ENCODE data around the gene GABRD.

Gene GABRD

DNA sequence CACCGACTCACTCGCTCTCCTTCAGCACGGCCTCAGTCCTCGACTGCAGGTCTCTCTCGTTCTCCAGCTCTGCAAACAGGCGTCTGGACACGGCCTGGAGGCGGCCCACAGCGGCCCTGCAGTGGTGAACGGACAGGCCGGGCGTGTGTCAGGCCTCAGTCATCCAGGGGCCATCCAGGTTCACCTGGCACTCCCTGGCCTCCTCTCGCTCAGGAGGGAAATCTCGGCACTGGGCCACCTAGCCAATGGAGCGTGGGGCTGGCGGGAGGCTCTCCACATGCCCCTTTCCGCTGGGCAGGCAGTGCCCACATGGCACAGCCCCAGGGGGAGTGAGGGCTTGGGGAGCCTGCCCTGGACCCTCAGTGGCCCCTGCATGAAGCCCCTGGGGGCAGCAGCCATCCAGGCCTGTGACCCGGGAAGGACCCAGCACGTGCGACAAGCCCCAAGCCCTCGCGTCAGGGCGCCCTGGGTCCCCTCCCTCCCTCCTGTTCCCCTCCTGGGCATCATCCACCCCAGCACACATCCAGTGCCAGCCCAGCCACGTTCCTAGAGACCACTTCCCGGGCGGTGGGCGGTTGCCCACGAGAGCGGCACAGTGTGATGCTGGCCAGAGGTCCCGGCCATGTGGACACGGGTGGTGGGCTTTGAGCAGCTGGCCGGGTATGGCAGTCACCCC, 33.6 kb upstream of the GABRD start:
- DNase-seq (ENCODE audit: low read depth), result no peak

DNA sequence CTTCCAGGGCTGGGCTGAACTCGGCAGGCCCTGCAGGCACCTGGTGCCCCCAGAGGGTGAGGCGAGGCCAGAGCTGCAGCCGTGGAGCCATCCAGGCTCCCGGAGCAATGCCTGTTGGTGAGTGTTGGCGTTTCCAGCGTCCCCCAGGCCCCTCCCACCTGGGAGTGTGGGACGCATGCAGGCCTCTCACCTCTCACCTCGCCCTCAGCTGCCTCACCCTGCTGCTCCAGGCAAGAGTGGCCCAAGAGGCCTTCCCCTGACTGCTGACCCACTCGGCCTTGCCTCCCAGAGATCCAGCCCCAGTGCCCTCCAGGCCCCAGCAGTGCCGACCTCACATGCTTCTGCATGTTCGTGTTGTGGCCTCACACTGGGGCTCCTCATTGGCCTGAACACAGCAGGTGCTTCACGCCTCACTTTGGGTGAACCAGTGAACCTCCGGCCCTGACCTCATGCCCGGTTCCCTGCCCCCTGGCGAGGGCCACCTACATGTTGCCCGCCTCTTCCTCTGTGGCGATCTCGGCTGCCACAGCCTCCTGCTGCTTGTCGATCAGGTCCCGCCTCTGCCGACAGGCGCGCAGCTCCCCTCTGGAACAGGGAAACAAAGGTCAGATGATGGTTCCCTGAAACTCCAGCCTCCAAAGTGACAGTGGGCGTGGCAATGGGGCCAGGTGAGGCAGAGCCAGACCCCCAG, 32.5 kb upstream of the GABRD start:
- no peak for DNase-seq (ENCODE audit: low read depth)

DNA sequence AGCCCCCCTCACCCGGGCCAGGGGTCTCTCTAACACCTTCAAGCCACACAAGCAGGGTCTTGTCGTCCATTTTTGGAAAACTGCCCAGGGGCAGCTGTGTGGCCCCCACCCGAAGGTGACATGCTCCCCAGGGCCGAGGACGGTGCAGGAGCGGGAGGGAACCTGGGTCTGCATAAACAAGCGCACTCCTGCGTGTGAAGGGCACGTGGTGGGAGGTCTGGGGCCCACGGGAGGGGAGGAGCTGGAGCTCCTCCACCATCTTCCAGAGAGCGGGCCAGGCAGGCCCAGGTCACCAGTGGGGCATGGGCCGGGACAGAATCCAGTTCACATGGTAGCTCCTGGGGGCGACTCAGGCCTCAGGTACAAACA, 32.0 kb upstream of the GABRD start:
- no peak for DNase-seq (ENCODE audit: low read depth)

DNA sequence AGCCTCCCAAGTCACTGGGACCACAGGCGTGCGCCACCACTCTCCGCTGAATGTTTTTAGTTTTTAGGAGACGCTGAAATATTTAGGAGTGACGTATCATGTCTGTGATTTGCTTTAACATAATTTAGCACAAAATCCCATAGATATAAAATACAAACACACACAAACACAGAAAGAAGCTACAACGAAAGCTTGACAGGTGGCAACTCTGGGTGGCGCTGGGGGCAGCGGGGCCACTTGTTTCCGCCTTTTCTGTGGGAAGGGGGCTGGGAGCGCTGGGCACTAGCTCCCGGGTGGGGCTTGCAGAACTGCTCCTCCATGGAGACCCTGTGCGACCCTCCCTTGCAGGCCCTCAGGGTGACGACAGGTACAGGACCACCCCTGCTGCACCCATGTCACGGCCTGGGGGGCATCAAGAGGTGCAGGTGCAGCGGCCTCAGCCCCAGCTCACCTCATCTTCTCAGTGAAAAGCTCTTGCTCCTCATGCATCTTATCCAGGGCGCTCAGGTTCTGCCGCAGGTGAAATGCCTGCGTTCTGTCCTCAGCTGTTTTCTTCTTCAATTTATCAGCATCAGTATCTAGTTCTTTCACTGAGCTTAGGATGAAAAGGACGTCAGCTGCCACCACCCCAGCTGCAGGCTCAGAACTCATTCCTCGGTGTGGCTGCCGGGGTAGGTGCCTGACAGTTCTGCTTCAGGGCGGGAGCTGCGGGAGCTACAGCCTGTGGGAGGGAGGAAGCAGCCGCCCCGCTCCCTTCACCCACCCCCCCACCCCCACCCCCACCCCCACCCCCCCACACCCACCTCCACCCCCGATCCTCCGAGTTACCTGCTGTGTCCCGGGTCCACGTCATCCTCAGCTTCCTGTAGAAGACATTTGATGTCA, 30.8 kb upstream of the GABRD start:
- DNase-seq (ENCODE audit: low read depth), result no peak

DNA sequence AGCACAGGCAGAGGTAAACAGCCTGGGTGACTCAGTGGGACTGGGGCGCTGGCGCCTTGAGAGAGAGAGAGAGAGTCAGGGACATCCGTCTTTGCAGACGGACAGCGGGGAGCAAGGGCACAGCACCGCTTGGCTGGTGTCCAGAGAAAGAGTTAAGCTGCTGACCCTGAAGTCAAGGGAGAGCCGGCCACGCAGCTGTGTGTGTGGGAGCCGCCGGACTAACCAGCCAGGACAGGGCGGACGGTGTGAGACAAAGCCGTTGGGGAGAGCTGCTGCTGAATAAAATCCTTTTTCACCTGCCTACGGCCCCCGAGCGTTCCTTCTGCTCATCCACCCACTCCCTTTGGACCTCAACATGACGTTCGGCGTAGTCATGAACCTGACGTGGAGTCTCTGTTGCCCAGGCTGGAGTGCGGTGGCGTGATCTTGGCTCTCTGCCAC, 30.0 kb upstream of the GABRD start:
- no peak for DNase-seq (ENCODE audit: low read depth)

DNA sequence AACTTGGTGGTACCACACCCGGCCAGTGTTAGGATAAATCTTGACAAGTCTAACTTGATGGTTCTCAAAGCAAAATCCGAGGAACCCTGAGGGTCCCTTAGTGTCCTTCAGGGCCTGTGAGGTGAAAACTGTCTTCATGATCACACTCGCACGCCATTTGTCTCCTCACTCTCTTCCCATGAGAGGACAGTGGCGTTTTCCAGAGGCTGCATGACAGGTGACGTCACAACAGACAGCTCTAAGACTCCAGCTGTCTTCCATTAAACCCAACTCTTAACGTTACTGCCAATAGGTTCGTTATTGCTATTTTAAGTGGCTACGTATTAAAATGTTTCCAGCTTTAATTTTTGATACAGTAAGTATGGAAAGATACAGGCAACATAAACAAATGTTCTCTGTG, 29.4 kb upstream of the GABRD start:
- DNase-seq (ENCODE audit: low read depth), result no peak

DNA sequence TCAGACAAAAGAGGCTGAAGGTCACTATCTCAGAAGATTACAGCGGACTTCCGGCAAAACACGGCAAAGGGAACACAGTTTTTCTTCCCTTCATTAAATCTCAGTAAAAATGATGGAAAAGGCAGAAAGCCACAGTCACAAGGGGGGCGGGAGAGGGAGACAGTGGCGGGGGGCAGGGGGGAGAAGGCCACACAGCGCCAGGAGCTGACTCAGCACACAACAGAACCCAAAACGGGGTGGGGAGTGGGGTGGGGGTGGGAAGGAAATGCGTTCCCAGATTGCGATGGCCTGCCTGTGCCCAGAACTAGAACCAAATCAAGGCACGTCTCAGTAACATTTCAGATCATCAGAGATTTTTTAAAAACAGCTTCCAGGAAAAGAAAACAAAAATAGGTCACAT, 28.9 kb upstream of the GABRD start:
- no peak for DNase-seq (ENCODE audit: low read depth)

DNA sequence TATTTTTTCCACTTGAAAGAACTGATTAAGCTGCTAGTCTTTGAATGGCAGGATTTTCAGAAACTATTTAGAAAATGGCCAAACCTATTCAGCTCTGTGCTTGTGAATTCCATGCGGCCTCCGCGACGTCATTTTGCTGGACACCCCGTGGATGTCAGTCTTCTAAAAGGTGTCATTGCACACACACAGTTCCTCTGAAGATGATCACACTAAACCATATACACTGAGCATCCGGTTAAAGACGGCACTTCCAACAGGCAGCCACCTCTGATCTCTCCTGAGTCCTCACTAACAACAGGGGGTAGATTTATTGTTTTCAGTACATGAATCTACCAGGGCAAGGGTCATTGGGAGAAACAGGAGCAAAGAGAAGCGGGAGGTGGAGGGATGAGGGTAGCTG, 24.6 kb upstream of the GABRD start:
- DNase-seq (ENCODE audit: low read depth), result no peak

DNA sequence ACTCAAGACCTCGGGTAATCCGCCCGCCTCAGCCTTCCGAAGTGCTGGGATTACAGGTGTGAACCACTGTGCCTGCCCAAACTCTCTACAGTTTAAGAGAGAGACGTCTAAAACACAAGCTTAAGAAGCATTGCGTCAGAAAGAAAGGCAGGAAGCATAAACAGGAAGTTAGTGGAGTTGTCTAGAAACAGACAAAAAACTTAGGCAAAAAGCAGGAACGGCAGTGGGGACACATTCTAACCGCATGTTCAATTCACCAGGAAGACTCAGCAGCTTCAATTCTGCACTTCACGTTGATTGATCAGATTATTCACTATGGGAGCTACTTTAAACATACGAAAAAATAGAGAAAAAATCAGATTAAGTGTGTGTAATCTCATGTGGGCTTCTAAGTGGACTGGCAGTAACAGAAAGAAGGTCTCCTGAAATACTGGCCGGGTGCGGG, 22.9 kb upstream of the GABRD start:
- DNase-seq (ENCODE audit: low read depth), result no peak

DNA sequence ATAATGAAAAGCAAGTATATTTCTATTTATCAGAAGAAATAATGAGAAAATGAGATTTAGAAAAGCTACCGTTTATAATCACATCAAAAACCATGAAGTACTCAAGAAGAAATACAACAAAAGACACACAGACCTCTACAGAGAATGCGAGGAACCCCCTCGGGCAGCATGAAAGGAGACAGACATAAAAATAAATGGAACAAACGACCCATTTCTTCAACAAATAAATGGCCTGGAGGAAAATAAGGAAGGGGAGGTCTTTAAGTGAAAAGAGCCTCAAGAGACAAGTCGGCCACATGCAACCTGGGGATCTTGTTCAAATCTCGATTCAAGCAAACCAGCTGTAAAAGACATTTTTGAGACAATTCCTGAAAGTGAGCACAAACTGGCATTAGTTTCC, 21.6 kb upstream of the GABRD start:
- no peak for DNase-seq (ENCODE audit: low read depth)

DNA sequence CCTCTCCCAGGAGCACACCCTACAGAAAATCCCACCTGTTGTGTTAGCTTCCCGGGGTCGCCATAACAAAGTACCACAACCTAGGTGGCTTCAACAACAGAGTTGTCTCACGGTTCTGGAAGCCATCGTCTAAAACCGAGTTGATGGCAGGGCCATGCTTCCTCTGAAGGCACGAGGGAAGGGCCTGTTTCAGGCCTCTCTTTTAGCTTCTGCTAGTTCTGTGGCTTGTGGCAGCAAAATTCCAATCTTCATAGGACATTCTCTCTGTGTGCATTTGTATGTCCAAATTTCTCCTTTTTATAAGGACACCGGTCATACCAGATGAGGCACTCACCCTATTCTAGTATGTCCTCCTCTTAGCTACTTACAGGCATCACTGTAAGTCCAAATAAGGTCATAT, 18.7 kb upstream of the GABRD start:
- no peak for DNase-seq (ENCODE audit: low read depth)

DNA sequence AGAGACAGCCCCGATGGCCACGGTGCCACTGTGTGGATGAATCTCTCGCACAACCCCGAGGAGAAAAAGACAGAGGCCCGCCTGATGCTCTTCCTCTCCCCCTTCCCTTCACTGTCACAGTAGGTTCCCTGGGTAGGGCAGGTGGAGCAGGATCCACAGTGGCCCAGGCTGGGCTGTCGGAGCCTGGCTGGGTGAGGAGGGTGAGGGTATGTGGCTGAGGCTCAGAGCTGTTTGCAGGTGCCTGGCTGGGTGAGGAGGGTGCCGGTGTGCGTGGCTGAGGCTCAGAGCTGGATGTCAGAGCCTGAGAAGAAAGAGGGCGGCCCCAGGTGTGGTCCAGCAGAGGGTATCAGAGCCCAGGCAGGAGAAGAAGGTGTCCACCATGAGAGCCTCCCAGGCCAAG, 18.3 kb upstream of the GABRD start:
- no peak for DNase-seq (ENCODE audit: low read depth)

DNA sequence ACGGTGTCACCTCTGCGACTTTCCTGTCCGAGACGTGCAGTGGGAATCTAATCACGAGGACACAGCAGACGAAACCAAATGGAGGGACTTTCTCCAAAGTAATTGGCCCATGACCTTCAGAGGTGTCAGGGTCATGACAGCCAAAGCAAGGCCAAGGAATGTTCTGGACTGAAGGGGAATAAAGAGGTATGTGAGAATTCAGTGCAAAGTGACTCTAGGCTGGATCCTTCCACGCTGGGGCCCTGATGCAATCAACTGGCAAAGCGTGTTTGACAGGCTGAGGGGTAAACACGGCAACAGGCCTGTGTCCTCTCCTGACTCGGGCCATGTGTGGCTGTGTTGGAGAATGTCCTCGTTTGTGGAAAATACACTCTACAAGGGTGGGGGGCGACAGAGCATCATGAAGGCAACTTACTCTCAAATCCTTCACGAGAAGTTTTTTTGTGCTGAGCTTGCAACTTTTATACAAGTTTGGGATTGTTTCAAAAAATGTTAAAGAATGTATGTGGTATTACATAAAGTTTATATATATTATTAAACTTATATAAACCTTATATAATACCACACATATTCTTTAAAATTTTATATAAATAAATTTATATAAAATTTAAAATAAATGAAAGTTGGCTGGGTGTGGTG, 17.3 kb upstream of the GABRD start:
- no peak for DNase-seq (ENCODE audit: low read depth)

DNA sequence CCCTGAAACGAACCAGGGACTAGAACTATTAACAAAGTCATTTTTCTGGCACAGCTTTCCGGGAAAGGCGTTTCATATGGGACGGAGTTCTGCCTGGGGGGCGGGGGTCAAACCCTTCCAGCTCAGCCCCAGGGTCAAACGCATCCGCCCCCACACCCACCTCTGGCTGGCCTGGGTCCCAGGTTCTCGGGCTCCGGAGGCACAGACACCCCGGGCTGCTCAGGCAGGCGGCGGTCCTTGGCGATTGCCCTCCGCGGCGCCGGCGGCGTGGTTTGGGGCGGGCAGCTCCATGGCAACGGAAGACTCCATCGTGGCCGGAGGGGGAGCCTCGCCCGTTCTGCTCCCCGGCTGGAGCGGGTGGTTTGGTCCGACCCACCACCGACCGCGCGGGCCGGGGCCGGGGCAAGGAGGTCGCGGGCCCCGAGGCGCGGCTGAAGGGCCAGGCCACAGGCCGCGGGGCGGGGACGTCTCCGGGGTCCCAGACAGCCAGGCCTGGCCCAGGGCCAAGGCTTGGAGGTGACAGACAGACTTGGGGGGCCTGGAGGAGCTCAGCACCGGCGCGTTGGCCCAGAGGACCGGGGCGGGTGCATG, 15.5 kb upstream of the GABRD start, which contains the start of gene CFAP74:
Gene CFAP74 (minus strand): TSS at position 246 of the 591 bp plus-strand sequence. CDS start 12,830 bp downstream, outside the sequence.
- DNase-seq (ENCODE audit: low read depth), result no peak

DNA sequence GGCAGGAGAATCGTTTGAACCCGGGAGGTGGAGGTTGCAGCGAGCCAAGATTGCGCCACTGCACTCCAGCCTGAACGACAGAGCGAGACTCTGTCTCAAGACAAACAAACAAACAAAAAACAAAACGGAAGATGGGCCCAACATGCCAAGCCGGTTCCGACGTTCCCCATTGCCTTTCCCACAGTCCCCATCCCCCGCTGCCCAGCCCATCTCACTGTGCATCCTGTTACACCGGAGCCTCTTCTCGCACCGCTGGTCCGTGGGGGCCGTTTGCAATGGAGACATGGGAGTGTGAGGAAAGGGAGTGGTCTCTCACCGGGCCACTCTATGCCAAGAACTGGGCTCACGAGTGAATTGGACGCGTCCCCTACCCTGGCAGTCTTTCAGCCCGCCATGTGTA, 14.3 kb upstream of the GABRD start:
- no peak for DNase-seq (ENCODE audit: low read depth)

DNA sequence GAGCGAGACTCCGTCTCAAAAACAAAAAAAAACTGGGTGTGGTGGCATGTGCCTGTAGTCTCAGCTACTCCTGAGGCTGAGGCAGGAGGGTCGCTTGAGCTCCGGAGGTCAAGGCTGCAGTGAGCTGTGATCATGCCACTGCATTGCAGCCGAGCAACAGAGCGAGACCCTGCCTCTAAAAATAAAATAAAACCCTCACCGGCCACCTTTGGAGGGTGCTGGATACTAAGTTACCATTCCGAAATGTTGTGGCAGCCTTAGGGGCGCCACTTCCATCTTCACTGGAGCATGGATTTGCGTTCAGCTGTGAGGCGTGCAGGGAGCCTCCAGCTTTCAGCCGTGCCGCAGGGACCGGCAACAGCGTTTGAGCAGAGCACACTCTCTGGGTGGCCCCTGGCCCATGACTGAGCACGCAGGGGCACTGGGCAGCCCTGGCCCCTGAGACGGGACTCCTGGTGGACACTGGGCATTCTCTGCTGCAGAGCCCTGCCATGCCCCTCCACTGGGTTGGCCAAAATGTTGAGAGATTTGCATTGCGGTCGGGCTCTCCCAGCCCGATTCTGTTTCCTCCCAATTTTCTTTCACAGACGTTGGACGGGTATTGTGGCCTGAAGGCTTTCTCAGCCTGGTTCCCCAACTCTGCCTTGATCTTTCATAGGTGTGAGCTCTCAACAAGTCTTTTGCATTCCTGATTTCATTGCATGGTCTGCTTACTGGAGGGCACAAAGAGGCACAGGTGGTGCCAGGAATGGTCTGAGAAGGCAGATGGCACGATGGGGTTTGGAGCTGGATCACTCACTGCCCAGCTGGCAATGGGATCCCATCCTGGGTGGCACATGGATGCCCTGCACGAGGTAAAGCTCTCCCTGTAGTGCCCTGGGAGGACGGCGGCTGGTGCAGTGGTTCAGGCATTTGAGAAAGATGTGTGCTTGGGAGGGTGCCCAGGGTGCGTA, 9.8 kb upstream of the GABRD start:
- no peak for DNase-seq (ENCODE audit: low read depth)

DNA sequence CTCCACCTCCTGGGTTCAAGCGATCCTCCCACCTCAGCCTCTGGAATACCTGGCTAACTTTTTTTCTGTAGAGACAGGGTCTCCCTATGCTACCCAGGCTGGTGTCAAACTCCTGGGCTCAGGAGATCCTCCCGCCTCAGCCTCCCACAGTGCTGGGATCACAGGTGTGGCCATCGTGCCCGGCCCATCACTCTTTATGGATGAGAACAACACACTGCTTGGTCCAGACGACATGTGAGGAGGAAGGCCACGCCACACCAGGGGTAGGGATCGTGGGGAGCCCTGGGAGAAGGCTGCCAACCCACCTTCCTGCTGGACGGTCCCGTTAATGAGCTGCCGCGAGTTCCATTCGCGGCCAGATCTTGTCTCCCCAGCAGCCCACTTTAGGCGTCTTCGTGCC, 5.0 kb upstream of the GABRD start:
- DNase-seq (ENCODE audit: low read depth), result no peak

DNA sequence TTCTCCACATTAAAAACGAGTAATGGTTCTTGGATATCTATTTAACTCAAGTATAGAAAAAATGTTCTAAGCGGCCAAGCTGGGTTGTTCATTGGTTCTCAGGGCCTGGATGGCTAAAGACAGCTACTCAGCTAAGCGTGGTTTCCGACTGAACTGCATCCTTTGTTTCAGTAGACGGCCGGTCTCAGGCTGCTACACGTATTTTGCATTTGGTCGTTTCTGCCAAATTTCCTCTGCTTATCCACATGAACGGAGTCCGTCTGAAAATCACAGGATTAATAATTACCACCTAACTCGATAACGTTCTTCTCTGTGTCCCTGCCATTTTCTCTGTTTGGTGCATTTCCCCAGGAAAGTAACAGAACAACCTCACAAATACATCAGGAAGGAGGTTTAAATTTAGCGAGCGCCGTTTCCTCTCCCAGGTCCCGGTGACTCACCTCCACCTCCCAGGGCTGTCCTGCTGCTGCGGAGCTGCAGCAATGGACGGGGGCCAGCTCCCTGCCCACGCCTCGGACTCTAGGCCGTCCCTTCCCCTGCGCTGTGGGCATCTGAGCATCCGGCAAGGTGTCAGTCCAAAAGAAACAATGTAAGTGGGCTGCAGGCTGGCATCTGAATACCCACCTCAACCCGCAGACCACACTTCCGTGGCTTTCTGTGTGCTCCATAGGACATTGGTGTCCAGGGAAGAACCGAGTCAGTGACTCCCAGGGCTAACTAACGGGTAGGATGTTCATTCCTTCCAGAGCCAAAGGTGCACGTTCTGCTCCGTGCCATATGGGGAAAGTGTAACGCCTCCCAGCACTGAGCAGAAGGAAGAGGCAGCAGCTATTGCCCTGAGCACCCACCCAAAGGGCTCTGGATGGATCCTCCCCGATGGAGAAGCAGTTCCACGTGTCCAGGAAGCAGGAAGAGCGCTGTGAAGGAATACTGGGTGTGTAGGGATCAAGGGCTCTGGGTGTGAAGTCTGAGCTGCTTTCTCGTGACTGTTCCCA, 4.1 kb upstream of the GABRD start:
- no peak for DNase-seq (ENCODE audit: low read depth)

DNA sequence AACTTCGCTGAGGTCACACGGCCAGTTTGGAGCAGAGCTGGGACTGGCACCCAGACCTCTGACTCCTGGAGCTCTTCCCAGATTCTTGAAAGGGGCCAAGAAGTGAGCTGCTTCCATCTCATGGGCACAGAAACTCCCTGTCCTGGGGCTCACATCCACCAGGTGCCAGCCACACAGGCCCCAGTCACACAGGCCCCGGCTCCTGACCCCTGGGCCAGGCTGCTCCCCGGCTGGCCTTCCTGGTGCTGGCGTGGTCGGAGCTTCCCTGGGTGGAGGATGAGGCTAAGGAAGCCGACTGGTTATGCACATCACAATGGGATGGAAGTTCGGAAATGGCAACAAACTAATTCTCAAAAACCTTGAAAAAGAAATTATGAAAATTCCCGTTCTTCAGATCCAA, 3.0 kb upstream of the GABRD start:
- DNase-seq (ENCODE audit: low read depth), result no peak
